Measurements from ENCODE around the gene LSAMP.

Gene LSAMP

GRCh38 chr3:116445311-116445841 is at the start of gene LSAMP:
Gene LSAMP (minus strand): TSS chr3:116445487.
- peak; percentile 90 for DNase-seq

- no peak for DNase-seq
These were observed 47.1 kb upstream of the LSAMP start for GRCh38 chr3:116492379-116492778.

GRCh38 chr3:116483135-116483534 is 37.8 kb upstream of the LSAMP start:
- DNase-seq, result no peak

GRCh38 chr3:116476691-116477090 is 31.4 kb upstream of the LSAMP start:
- no peak for DNase-seq

- no peak for DNase-seq
These were observed 29.5 kb upstream of the LSAMP start for GRCh38 chr3:116474801-116475200.

- no peak for DNase-seq
These were observed 28.9 kb upstream of the LSAMP start for GRCh38 chr3:116474032-116474780.

- no peak for DNase-seq
These were observed 28.3 kb upstream of the LSAMP start for GRCh38 chr3:116473602-116474001.

- no peak for DNase-seq
These were observed 25.4 kb upstream of the LSAMP start for GRCh38 chr3:116470605-116471197.

- no peak for DNase-seq
These were observed 24.3 kb upstream of the LSAMP start for GRCh38 chr3:116469546-116469945.

GRCh38 chr3:116464276-116464798 is 19.1 kb upstream of the LSAMP start:
- DNase-seq, result no peak

GRCh38 chr3:116453666-116454346 is 8.5 kb upstream of the LSAMP start:
- no peak for DNase-seq

- no peak for DNase-seq
These were observed 4.5 kb upstream of the LSAMP start for GRCh38 chr3:116449546-116450350.

- no peak for DNase-seq
These were observed 703 bp upstream of the LSAMP start for GRCh38 chr3:116445990-116446389.

GRCh38 chr3:116444819-116445310 is 422 bp downstream of the LSAMP start:
- peak; percentile 58 for DNase-seq

- no peak for DNase-seq
These were observed 1.1 kb downstream of the LSAMP start for GRCh38 chr3:116444115-116444747.

- DNase-seq, result no peak
These were observed 2.1 kb downstream of the LSAMP start for GRCh38 chr3:116443191-116443661.

GRCh38 chr3:116442331-116443021 is 2.8 kb downstream of the LSAMP start:
- no peak for DNase-seq

- no peak for DNase-seq
These were observed 3.6 kb downstream of the LSAMP start for GRCh38 chr3:116441652-116442051.

- no peak for DNase-seq
These were observed 5.1 kb downstream of the LSAMP start for GRCh38 chr3:116440196-116440595.

GRCh38 chr3:116433552-116433951 is 11.7 kb downstream of the LSAMP start:
- no peak for DNase-seq

- DNase-seq, result no peak
These were observed 12.5 kb downstream of the LSAMP start for GRCh38 chr3:116432795-116433194.
